AG09319 (cell line): Measurements from ENCODE around the gene ZER1.
"Not testable (repeated sequence)": the region's sequence is repeated elsewhere in the genome, so short reads cannot be mapped to it uniquely, and the experiment has no call there.

ENCODE experiments used
- DNase-seq: peaks from one replicate; pipeline ENCODE4 v3.0.0-alpha.2; 2010; ENCODE audit warnings: low read depth; ENCODE audit errors: extremely low read depth
- CTCF ChIP-seq: IDR thresholded peaks from 2 replicates; pipeline ENCODE4 v1.5.1; 2011; ENCODE audit warnings: low read depth, mild to moderate bottlenecking, inconsistent platforms, low read length, moderate library complexity

Gene ZER1

DNA sequence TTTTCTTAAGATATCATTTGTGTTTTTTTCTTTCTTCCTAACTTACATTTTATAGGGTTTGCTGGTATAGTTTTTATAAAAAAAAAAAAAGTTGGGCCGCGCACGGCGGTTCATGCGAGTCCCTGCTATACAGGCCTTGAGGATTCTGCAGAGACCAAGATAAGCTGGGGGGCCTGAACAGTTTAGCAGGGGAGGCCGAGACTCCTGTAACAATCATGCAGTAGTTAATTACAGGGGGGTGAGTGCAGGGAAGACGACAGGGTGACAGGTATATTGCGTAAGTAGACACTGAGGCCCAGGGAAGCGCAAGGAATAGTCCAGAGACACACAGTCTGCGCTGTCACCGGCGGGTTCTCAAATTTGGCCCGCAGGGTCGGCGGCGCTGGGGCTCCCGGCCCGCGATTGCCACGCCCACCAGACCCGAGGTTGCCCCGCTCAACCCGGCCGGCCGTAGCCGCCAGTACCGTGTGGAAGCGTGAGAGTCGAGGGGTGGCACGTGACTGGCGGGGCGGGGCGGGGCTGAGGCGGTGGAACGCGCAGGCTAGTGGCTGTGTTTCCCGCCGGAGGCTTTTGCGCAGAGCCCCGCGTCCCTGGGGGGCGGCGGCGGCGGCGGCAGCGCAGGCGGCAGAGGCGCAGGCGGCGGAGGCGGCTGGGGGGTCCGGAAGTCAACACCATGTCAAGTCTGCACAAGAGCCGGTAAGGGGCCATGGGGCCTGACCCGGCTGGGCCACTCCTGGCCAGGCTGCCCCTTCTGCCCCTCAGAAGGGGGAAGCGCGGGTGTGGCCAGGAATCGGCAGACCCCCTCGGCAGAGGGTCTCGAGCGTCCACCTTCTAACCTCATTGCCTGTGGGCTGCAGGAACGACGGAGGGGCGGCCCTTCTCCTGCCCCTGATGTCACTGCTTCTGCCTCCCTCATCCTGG, 15.2 kb upstream of the ZER1 start, which contains the start of gene TBC1D13:
Gene TBC1D13, plus strand, starts transcription at position 573 of the 921 bp plus-strand sequence. Its CDS starts 101 bp downstream, at position 674.
- TF ChIP-seq CTCF: no peak
- DNase-seq: peak; percentile 46

GRCh38 chr9:128785427-128785826, 13.7 kb upstream of the ZER1 start:
- TF ChIP-seq CTCF: no peak
- DNase-seq: no peak

GRCh38 chr9:128782669-128783068, 10.9 kb upstream of the ZER1 start:
- no peak for TF ChIP-seq CTCF
- no peak for DNase-seq

DNA sequence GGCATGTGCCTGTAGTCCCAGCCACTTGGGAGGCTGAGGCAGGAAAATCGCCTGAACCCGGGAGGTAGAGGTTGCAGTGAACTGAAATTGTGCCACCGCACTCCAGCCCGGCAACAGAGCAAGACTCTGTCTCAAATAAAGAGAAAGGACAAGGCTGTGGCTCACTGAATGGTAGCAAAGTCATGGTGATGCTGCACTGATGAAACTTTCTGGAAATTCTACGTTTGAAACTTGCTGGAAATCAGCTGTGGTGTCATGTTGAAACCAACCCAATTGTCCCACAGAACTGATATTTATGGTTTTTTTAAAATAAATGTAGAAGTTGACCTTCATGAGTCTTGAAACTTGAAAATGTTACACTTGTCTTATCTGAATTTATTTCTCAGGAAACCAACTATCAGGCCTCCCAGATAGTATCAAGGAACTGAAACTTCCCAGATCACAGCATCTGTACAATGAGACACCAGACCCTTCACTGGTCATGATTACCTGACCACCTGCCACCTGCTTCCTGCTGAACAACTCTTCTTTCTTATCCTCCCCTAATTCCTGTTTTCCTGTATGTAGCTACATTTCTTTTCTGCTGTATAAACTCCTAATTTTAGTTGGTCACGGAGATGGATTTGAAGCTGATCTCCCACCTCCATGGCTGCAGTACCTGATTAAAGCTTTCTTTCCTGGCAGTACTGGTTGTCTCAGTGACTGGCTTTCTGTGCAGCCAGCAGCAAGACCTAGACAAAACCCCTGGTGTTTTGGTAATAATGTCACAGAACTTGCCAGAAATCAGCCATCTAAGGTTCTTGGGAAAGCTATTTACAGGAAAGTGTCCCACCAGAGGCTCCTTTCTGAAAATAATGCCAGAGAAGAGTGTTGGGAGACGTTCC, 9.7 kb upstream of the ZER1 start:
- DNase-seq: no peak

GRCh38 chr9:128780093-128780492, 8.4 kb upstream of the ZER1 start:
- DNase-seq: not testable (repeated sequence)

More for the DNA sequence above, 9.7 kb upstream of the ZER1 start:
- TF ChIP-seq CTCF: no peak

DNA sequence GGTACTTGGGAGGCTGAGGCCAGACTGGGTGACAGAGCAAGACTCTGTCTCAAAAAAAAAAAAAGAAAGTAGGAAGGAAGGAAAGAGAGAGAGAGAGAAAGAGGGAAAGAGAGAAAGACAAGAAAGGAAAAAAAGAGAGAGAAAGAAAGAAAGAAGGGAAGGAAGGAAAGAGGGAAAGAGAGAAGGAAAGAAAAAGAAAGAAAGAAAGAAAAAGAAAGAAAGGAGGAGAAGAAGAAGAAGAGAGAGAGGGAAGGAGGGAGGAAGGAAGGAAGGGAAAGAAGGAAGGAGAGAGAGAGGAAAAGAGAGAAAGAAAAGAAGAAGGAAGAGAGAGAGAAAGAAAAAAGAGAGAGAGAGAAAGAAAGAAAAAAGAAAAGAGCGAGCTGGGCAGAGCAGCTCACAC, 3.1 kb upstream of the ZER1 start:
- no peak for DNase-seq
- TF ChIP-seq CTCF: no peak

- DNase-seq: no peak
- TF ChIP-seq CTCF: no peak
These were observed 1.3 kb upstream of the ZER1 start for GRCh38 chr9:128773049-128773448.
